ENCODE measurements around the gene PLD2. TPM values are rescaled to one million over a fixed set of nuclear protein-coding genes. Genes with fewer than 3 reads are reported as not detected.

Gene PLD2
- total and polyA plus RNA-seq, 2 donors (not counting 1 experiment from before 2014, with no cell fraction given), result 53.1 to 69.2 TPM

- H3K79me2 ChIP-seq (ENCODE audit: control insufficient read depth, insufficient read depth, low read length), result no peaks in the 10 kb centered on the region
- peaks cover 0 to 5% of the 10 kb centered on the region in 2 experiments for H3K36me3 ChIP-seq (replicated peaks in 1 of 2; ENCODE audit: control extremely low read depth in 1 of 2, control insufficient read depth in 1 of 2, extremely low read depth in 1 of 2, insufficient read depth in 2 of 2, low read length in 1 of 2)
- H3K9me3 Mint-ChIP-seq (ENCODE audit: insufficient read depth), result no peaks in the 10 kb centered on the region
- no peak overlapping the region for H3K27ac ChIP-seq (ENCODE audit: low read length in 2 of 2)
- intact Hi-C loops (cut with micrococcal nuclease), result no loop called here
- CTCF ChIA-PET, result no interaction called here
- H3K4me1 Mint-ChIP-seq, result no peaks in the 10 kb centered on the region
- H4K20me1 ChIP-seq (ENCODE audit: control insufficient read depth, insufficient read depth, low read length, poor library complexity, severe bottlenecking), result no peaks in the 10 kb centered on the region
- H3K27me3 ChIP-seq (replicated peaks in 1 of 4; ENCODE audit: control extremely low read depth in 1 of 4, control insufficient read depth in 3 of 4, insufficient read depth in 4 of 4, low read length in 3 of 4), result no peaks in the 10 kb centered on the region
- no peak overlapping the region for H2AFZ ChIP-seq (ENCODE audit: insufficient read depth, low read depth, low read length, poor library complexity, severe bottlenecking)
- WGBS (ENCODE audit: insufficient coverage), result 96% methylated on average over 3 of the region's 3 CpGs
- POLR2A ChIA-PET, result no interaction called here
- H3K9me3 ChIP-seq (ENCODE audit: control extremely low read depth in 1 of 3, control insufficient read depth in 2 of 3, insufficient read depth in 1 of 3, low read length in 2 of 3), result no peaks in the 10 kb centered on the region
- DNase-seq, result no peak
- no peak overlapping the region for H3K4me2 ChIP-seq (replicated peaks; ENCODE audit: low read depth, low read length, poor library complexity, severe bottlenecking)
- H3K9ac ChIP-seq (ENCODE audit: low read length), result no peak overlapping the region
- no peaks in the 10 kb centered on the region for H3K4me1 ChIP-seq (ENCODE audit: control insufficient read depth in 2 of 2, insufficient read depth in 2 of 2, low read length in 2 of 2)
- no peak overlapping the region for H3K27ac Mint-ChIP-seq
- ATAC-seq (ENCODE audit: low read depth), result no peak
- no peaks in the 10 kb centered on the region for H3K27me3 Mint-ChIP-seq
- H3K4me3 Mint-ChIP-seq, result no peak overlapping the region
- H3K4me3 ChIP-seq (ENCODE audit: control extremely low read depth in 1 of 5, extremely low read depth in 1 of 5, insufficient read depth in 1 of 5, low read depth in 2 of 5, low read length in 4 of 5), result no peak overlapping the region
- TF ChIP-seq, protein P1, sequence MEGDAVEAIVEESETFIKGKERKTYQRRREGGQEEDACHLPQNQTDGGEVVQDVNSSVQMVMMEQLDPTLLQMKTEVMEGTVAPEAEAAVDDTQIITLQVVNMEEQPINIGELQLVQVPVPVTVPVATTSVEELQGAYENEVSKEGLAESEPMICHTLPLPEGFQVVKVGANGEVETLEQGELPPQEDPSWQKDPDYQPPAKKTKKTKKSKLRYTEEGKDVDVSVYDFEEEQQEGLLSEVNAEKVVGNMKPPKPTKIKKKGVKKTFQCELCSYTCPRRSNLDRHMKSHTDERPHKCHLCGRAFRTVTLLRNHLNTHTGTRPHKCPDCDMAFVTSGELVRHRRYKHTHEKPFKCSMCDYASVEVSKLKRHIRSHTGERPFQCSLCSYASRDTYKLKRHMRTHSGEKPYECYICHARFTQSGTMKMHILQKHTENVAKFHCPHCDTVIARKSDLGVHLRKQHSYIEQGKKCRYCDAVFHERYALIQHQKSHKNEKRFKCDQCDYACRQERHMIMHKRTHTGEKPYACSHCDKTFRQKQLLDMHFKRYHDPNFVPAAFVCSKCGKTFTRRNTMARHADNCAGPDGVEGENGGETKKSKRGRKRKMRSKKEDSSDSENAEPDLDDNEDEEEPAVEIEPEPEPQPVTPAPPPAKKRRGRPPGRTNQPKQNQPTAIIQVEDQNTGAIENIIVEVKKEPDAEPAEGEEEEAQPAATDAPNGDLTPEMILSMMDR (IDR thresholded peaks at IDR 0.05), result no peak
- no peak for TF ChIP-seq EZH2 (IDR thresholded peaks at IDR 0.05; ENCODE audit: borderline replicate concordance, insufficient read depth, low read depth, low read length, poor library complexity, severe bottlenecking)
Measured at GRCh38 chr17:4822835-4823234, 15.9 kb downstream of the PLD2 start.

- Mint-ChIP-seq H3K27ac (no peak overlapping the region), H3K4me1 (no peaks in the 10 kb centered on the region), H3K4me3 (no peak overlapping the region), H3K27me3 (no peaks in the 10 kb centered on the region), H3K9me3 (ENCODE audit: insufficient read depth) (no peaks in the 10 kb centered on the region)
- H3K4me3 ChIP-seq (ENCODE audit: control extremely low read depth in 1 of 5, extremely low read depth in 1 of 5, insufficient read depth in 1 of 5, low read depth in 2 of 5, low read length in 4 of 5), result no peak overlapping the region
- H3K79me2 ChIP-seq (ENCODE audit: control insufficient read depth, insufficient read depth, low read length), result no peaks in the 10 kb centered on the region
- no peaks in the 10 kb centered on the region for H3K4me1 ChIP-seq (ENCODE audit: control insufficient read depth in 2 of 2, insufficient read depth in 2 of 2, low read length in 2 of 2)
- H3K9ac ChIP-seq (ENCODE audit: low read length), result no peak overlapping the region
- H3K9me3 ChIP-seq (ENCODE audit: control extremely low read depth in 1 of 3, control insufficient read depth in 2 of 3, insufficient read depth in 1 of 3, low read length in 2 of 3), result no peaks in the 10 kb centered on the region
- POLR2A ChIA-PET, result interaction anchor here (0.7 kb wide), 1 partner anchor 117 kb away, joined by 3 read pairs; the partner anchor contains the start of gene RNF167
- no peaks in the 10 kb centered on the region for H3K27me3 ChIP-seq (replicated peaks in 1 of 4; ENCODE audit: control extremely low read depth in 1 of 4, control insufficient read depth in 3 of 4, insufficient read depth in 4 of 4, low read length in 3 of 4)
- WGBS (ENCODE audit: insufficient coverage), result 68% methylated on average over 8 of the region's 12 CpGs
- DNase-seq (no peak), ATAC-seq (ENCODE audit: low read depth) (no peak)
- no peak overlapping the region for H2AFZ ChIP-seq (ENCODE audit: insufficient read depth, low read depth, low read length, poor library complexity, severe bottlenecking)
- no peak overlapping the region for H3K4me2 ChIP-seq (replicated peaks; ENCODE audit: low read depth, low read length, poor library complexity, severe bottlenecking)
- intact Hi-C loops (cut with micrococcal nuclease), result no loop called here
- H4K20me1 ChIP-seq (ENCODE audit: control insufficient read depth, insufficient read depth, low read length, poor library complexity, severe bottlenecking), result no peaks in the 10 kb centered on the region
- H3K36me3 ChIP-seq (replicated peaks in 1 of 2; ENCODE audit: control extremely low read depth in 1 of 2, control insufficient read depth in 1 of 2, extremely low read depth in 1 of 2, insufficient read depth in 2 of 2, low read length in 1 of 2), result peaks cover 0 to 4% of the 10 kb centered on the region in 2 experiments
- CTCF ChIA-PET, result no interaction called here
- TF ChIP-seq, protein P1 (IDR thresholded peaks at IDR 0.05), result no peak
- TF ChIP-seq EZH2 (IDR thresholded peaks at IDR 0.05; ENCODE audit: borderline replicate concordance, insufficient read depth, low read depth, low read length, poor library complexity, severe bottlenecking), result no peak
- H3K27ac ChIP-seq (ENCODE audit: low read length in 2 of 2), result no peak overlapping the region
Measured at GRCh38 chr17:4823373-4824089, 16.6 kb downstream of the PLD2 start.

Data from B cell (primary cell).